Stomach (tissue), 4 donors: ENCODE data around the gene HDAC1.

ENCODE experiments used
- EP300 ChIP-seq: sonication (generic); formaldehyde crosslinking; IDR thresholded peaks from one replicate; pipeline ENCODE4 v1.6.1; 2017; ENCODE audit warnings: antibody characterized with exemption
- POLR2A ChIP-seq, 4 donors: fragments of 450-650 bp; IDR thresholded peaks; one replicate each; pipeline ENCODE4 v1.6.1; 2016; ENCODE audit warnings: antibody characterized with exemption in 4 of 4, control low read depth in 2 of 4, mild to moderate bottlenecking in 1 of 4, moderate library complexity in 1 of 4
- POLR2AphosphoS5 ChIP-seq, 3 donors: sonication (generic); formaldehyde crosslinking; IDR thresholded peaks; one replicate each; pipeline ENCODE4 v1.6.1; 2016; ENCODE audit warnings: antibody characterized with exemption in 3 of 3
- TF ChIP-seq, protein P1 (sequence below), 7 experiments: fragments of 450-650 bp in 4 of 7; fragments of 200-600 bp in 3 of 7; sonication (generic) in 3 of 7; IDR thresholded peaks; one replicate each; pipeline ENCODE4 v1.5.1; 2016 to 2019; ENCODE audit warnings: antibody characterized with exemption in 7 of 7, control low read depth in 2 of 7, mild to moderate bottlenecking in 1 of 7

DNA sequence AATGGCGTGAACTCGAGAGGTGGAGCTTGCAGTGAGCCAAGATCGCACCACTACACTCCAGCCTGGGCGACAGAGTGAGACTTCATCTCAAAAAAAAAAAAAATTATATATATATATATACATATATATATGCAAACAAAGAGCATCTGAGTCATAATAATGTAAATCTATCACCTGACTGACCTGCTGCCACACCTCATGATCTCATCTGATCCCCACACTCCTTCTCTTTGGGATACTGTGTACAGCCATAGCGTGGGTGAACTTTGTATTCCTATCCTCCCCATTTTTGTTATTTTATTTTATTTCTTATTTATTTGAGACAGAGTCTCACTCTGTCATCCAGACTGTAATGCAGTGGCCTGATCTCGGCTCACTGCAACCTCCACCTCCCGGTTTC lies 2.6 kb upstream of the HDAC1 start:
- TF ChIP-seq, protein P1, sequence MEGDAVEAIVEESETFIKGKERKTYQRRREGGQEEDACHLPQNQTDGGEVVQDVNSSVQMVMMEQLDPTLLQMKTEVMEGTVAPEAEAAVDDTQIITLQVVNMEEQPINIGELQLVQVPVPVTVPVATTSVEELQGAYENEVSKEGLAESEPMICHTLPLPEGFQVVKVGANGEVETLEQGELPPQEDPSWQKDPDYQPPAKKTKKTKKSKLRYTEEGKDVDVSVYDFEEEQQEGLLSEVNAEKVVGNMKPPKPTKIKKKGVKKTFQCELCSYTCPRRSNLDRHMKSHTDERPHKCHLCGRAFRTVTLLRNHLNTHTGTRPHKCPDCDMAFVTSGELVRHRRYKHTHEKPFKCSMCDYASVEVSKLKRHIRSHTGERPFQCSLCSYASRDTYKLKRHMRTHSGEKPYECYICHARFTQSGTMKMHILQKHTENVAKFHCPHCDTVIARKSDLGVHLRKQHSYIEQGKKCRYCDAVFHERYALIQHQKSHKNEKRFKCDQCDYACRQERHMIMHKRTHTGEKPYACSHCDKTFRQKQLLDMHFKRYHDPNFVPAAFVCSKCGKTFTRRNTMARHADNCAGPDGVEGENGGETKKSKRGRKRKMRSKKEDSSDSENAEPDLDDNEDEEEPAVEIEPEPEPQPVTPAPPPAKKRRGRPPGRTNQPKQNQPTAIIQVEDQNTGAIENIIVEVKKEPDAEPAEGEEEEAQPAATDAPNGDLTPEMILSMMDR (IDR thresholded peaks at IDR 0.05): no peak
- no peak for TF ChIP-seq POLR2A (IDR thresholded peaks at IDR 0.05)
- no peak for TF ChIP-seq EP300
- TF ChIP-seq POLR2AphosphoS5 (IDR thresholded peaks at IDR 0.05): no peak
